Progenitor cell of endocrine pancreas (in vitro differentiated cells): ENCODE results near the gene SMIM35. TPM values are rescaled to one million over a fixed set of nuclear protein-coding genes. Genes with fewer than 3 reads are reported as not detected.
"Not testable (repeated sequence)": the region's sequence is repeated elsewhere in the genome, so short reads cannot be mapped to it uniquely, and the experiment has no call there.

Experiments
- DNase-seq: peaks from one replicate; pipeline ENCODE4 v3.0.0; 2021; ENCODE audit warnings: low spot score; ENCODE audit not compliant: unreplicated experiment
- H3K27ac Mint-ChIP-seq: 2 replicates; pipeline ENCODE4 v1.8.0; 2021; ENCODE audit warnings: mild to moderate bottlenecking, moderate library complexity, mixed read lengths
- H3K27me3 Mint-ChIP-seq: 2 replicates; pipeline ENCODE4 v1.8.0; 2021; ENCODE audit warnings: mixed read lengths
- H3K36me3 Mint-ChIP-seq: 2 replicates; pipeline ENCODE4 v1.8.0; 2022; ENCODE audit warnings: mixed read lengths; ENCODE audit not compliant: insufficient read depth
- H3K4me1 Mint-ChIP-seq: 2 replicates; pipeline ENCODE4 v1.8.0; 2021; ENCODE audit warnings: low read depth, mixed read lengths
- H3K4me3 Mint-ChIP-seq: 2 replicates; pipeline ENCODE4 v1.8.0; 2021; ENCODE audit warnings: low read depth, mild to moderate bottlenecking, moderate library complexity, mixed read lengths
- H3K9me3 Mint-ChIP-seq: 2 replicates; pipeline ENCODE4 v1.8.0; 2021; ENCODE audit warnings: low read depth, mixed read lengths
- CTCF ChIP-seq: fragments of 200-600 bp; sonication (generic); IDR thresholded peaks from one replicate; pipeline ENCODE4 v1.5.0; 2021; ENCODE audit warnings: antibody characterized with exemption, mild to moderate bottlenecking; ENCODE audit not compliant: unreplicated experiment
- total RNA-seq: library from RNA; stranded (reverse); gene quantifications from 2 replicates; pipeline ENCODE4 v1.2.1, GENCODE V29; 2021

SMIM35 gene
- total RNA-seq, 1 donor from 2014 or later, result not detected

DNA sequence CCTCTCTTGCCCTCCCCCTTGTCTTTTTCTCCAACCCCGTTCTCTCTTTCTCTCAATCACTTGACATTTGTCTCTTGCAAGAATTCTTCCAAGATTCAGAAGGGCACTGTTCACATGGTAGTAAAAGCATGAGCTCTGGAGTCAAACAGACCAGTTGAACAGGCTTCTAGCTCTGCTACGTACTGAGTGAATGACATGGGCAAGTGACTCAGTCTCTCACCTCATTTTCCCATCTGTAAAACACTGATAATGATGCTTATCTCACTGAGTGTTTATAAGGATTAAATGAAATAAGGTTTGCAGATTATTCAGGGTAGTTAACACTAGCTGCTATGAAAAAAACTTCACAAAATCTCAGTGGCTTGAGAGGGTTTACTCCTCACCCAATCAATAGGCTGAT, 106.5 kb downstream of the SMIM35 start:
- TF ChIP-seq CTCF, result no peak
- Mint-ChIP-seq H3K27me3 (peaks cover 31% of the 10 kb centered on the region), H3K36me3 (no peaks in the 10 kb centered on the region), H3K9me3 (no peaks in the 10 kb centered on the region), H3K4me3 (no peak overlapping the region), H3K4me1 (no peaks in the 10 kb centered on the region), H3K27ac (no peak overlapping the region)
- no peak for DNase-seq

- Mint-ChIP-seq H3K4me1 (no peaks in the 10 kb centered on the region), H3K27me3 (peaks cover 24% of the 10 kb centered on the region), H3K4me3 (no peak overlapping the region), H3K27ac (no peak overlapping the region), H3K36me3 (no peaks in the 10 kb centered on the region), H3K9me3 (no peaks in the 10 kb centered on the region)
- TF ChIP-seq CTCF, result no peak
- no peak for DNase-seq
These were observed 107.1 kb downstream of the SMIM35 start for GRCh38 chr11:117979481-117980211.

- no peaks in the 10 kb centered on the region for H3K36me3 Mint-ChIP-seq
- no peak for TF ChIP-seq CTCF
- H3K9me3 Mint-ChIP-seq, result no peaks in the 10 kb centered on the region
- DNase-seq, result no peak
- peaks cover 18% of the 10 kb centered on the region for H3K27me3 Mint-ChIP-seq
- no peaks in the 10 kb centered on the region for H3K4me1 Mint-ChIP-seq
- no peak overlapping the region for H3K4me3 Mint-ChIP-seq
- H3K27ac Mint-ChIP-seq, result no peak overlapping the region
These were observed 107.8 kb downstream of the SMIM35 start for GRCh38 chr11:117978991-117979390.

- not testable (repeated sequence) for H3K9me3 Mint-ChIP-seq, H3K36me3 Mint-ChIP-seq, DNase-seq, H3K27ac Mint-ChIP-seq, H3K4me3 Mint-ChIP-seq, H3K4me1 Mint-ChIP-seq
- peaks cover 14% of the 10 kb centered on the region for H3K27me3 Mint-ChIP-seq
These were observed 108.4 kb downstream of the SMIM35 start for GRCh38 chr11:117978291-117978910.

GRCh38 chr11:117977612-117978264, 109.0 kb downstream of the SMIM35 start:
- not testable (repeated sequence) for H3K4me3 Mint-ChIP-seq, H3K27ac Mint-ChIP-seq, H3K9me3 Mint-ChIP-seq, DNase-seq, H3K36me3 Mint-ChIP-seq, H3K4me1 Mint-ChIP-seq
- H3K27me3 Mint-ChIP-seq, result peaks cover 12% of the 10 kb centered on the region

- H3K27me3 Mint-ChIP-seq, result peaks cover 12% of the 10 kb centered on the region
- DNase-seq, result no peak
- H3K9me3 Mint-ChIP-seq, result no peaks in the 10 kb centered on the region
- H3K27ac Mint-ChIP-seq, result no peak overlapping the region
- H3K4me1 Mint-ChIP-seq, result peaks cover 7% of the 10 kb centered on the region
- no peak overlapping the region for H3K4me3 Mint-ChIP-seq
- no peak for TF ChIP-seq CTCF
- no peaks in the 10 kb centered on the region for H3K36me3 Mint-ChIP-seq
These were observed 109.7 kb downstream of the SMIM35 start for GRCh38 chr11:117977029-117977428.
